SU-DHL-6 (cell line): ENCODE data around the gene ATF6.

ENCODE experiments used
- H2AFZ ChIP-seq: fragments of 200-600 bp; sonication (generic); 2 replicates; pipeline ENCODE4 v1.6.1; 2014; ENCODE audit warnings: low read depth, mild to moderate bottlenecking, moderate library complexity, mixed read lengths, antibody characterized with exemption, low read length; ENCODE audit not compliant: severe bottlenecking
- H3F3A ChIP-seq: fragments of 200-600 bp; shearing (Covaris generic); 2 replicates; pipeline ENCODE4 v1.6.0; 2016; ENCODE audit warnings: antibody characterized with exemption, mild to moderate bottlenecking; ENCODE audit not compliant: insufficient read depth
- H3K27ac ChIP-seq: fragments of 200-600 bp; sonication (generic); 2 replicates; pipeline ENCODE4 v1.5.1; 2016; ENCODE audit warnings: low read depth, mild to moderate bottlenecking, low read length, moderate library complexity, mixed read lengths
- H3K27me3 ChIP-seq: fragments of 200-600 bp; sonication (generic), shearing (Covaris generic); 2 replicates; pipeline ENCODE4 v1.6.0; 2014; ENCODE audit warnings: mild to moderate bottlenecking, low read length
- H3K36me3 ChIP-seq: fragments of 200-600 bp; sonication (generic); 2 replicates; pipeline ENCODE4 v1.6.1; 2014; ENCODE audit warnings: mild to moderate bottlenecking, low read length, mixed read lengths
- H3K4me2 ChIP-seq: fragments of 300-600, 200-600 bp; shearing (Covaris generic), sonication (generic); 2 replicates; pipeline ENCODE4 v1.6.0; 2014; ENCODE audit warnings: low read length, low read depth, mild to moderate bottlenecking; ENCODE audit not compliant: poor library complexity, severe bottlenecking
- H3K4me3 ChIP-seq: fragments of 200-600 bp; sonication (generic); 2 replicates; pipeline ENCODE4 v1.5.1; 2014; ENCODE audit warnings: antibody characterized with exemption, low read length, mild to moderate bottlenecking, mixed read lengths; ENCODE audit not compliant: insufficient read depth, poor library complexity, severe bottlenecking
- H3K79me2 ChIP-seq: fragments of 200-600 bp; sonication (generic); 2 replicates; pipeline ENCODE4 v1.6.1; 2014; ENCODE audit warnings: mild to moderate bottlenecking, low read length, moderate library complexity; ENCODE audit not compliant: insufficient read depth
- H3K9ac ChIP-seq: fragments of 200-600 bp; sonication (generic); 2 replicates; pipeline ENCODE4 v1.7.0; 2014; ENCODE audit warnings: mild to moderate bottlenecking, low read length
- H3K9me2 ChIP-seq: fragments of 200-600 bp; sonication (generic); replicated peaks from 2 replicates; pipeline ENCODE4 v1.6.1; 2014; ENCODE audit warnings: low read length; ENCODE audit not compliant: insufficient read depth
- H3K9me3 ChIP-seq: fragments of 200-600 bp; sonication (generic); 2 replicates; pipeline ENCODE4 v1.6.1; 2014; ENCODE audit warnings: low read length, mixed read lengths; ENCODE audit not compliant: insufficient read depth
- H4K20me1 ChIP-seq: fragments of 200-600 bp; sonication (generic); 2 replicates; pipeline ENCODE4 v1.6.1; 2014; ENCODE audit warnings: low read depth, mild to moderate bottlenecking, antibody characterized with exemption, low read length, moderate library complexity, mixed read lengths
- EZH2phosphoT487 ChIP-seq: fragments of 200-600 bp; sonication (generic), shearing (Covaris generic); conservative IDR thresholded peaks from 2 replicates; pipeline ENCODE4 v1.6.1; 2018; ENCODE audit warnings: mild to moderate bottlenecking, antibody characterized with exemption, low read length, moderate library complexity, mixed read lengths
- TF ChIP-seq, protein P1 (sequence below): fragments of 200-600 bp; sonication (generic); IDR thresholded peaks from one replicate; pipeline ENCODE4 v1.5.1; 2017; ENCODE audit warnings: antibody characterized with exemption, mild to moderate bottlenecking, low read length, moderate library complexity; ENCODE audit not compliant: insufficient read depth, poor library complexity, severe bottlenecking

Gene ATF6

DNA sequence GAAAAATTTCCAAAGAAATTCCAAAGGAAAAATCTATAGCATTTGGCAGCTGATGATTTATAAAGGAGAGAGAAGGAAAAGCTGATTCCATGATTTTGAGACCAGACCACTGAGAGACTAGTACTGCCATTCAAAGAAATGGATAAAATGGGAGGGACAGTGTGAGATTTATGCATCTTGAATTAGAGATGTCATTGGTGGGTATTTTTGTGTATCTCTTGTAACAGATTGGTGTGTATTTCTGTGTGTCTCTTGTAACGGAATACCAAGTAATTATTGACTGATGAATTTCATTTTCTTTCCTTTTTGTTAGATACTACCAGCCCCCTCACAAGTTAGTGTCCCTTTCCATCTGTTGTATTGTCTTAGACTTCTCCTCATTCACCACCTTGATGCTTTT is 155.4 kb downstream of the ATF6 start:
- no peak overlapping the region for H2AFZ ChIP-seq
- H3F3A ChIP-seq = no peaks in the 10 kb centered on the region
- no peaks in the 10 kb centered on the region for H3K79me2 ChIP-seq
- H3K9me2 ChIP-seq = no peaks in the 10 kb centered on the region
- no peak overlapping the region for H3K4me3 ChIP-seq
- no peaks in the 10 kb centered on the region for H3K9me3 ChIP-seq
- no peak overlapping the region for H3K27ac ChIP-seq
- H3K4me2 ChIP-seq = no peak overlapping the region
- no peaks in the 10 kb centered on the region for H4K20me1 ChIP-seq
- H3K9ac ChIP-seq = no peak overlapping the region
- H3K36me3 ChIP-seq = no peaks in the 10 kb centered on the region
- TF ChIP-seq, protein P1, sequence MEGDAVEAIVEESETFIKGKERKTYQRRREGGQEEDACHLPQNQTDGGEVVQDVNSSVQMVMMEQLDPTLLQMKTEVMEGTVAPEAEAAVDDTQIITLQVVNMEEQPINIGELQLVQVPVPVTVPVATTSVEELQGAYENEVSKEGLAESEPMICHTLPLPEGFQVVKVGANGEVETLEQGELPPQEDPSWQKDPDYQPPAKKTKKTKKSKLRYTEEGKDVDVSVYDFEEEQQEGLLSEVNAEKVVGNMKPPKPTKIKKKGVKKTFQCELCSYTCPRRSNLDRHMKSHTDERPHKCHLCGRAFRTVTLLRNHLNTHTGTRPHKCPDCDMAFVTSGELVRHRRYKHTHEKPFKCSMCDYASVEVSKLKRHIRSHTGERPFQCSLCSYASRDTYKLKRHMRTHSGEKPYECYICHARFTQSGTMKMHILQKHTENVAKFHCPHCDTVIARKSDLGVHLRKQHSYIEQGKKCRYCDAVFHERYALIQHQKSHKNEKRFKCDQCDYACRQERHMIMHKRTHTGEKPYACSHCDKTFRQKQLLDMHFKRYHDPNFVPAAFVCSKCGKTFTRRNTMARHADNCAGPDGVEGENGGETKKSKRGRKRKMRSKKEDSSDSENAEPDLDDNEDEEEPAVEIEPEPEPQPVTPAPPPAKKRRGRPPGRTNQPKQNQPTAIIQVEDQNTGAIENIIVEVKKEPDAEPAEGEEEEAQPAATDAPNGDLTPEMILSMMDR = no peak
- no peak for TF ChIP-seq EZH2phosphoT487
- H3K27me3 ChIP-seq = no peaks in the 10 kb centered on the region

DNA sequence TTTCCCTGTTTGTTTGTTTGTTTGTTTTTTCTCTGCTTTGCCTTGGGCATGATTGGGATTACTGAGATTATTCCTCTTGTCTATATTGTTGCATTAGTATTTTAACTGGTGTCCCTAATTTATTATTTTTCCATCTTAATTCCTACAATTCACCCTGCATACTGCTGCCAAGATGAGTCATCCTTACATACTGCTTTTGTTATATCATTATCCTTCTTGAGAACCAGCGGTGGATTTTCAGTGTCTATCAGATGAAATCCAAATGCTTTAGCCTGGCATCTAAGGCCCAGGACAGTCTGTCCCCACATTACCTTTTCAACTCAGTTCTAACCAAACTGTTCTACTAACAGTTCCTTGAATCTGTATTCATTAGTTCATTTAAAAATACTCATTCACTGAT is 155.9 kb downstream of the ATF6 start:
- Histone ChIP-seq H3K4me2 (no peak overlapping the region), H2AFZ (no peak overlapping the region), H3K9me3 (no peaks in the 10 kb centered on the region), H3K9me2 (no peaks in the 10 kb centered on the region), H3K27me3 (no peaks in the 10 kb centered on the region), H3K9ac (no peak overlapping the region), H4K20me1 (no peaks in the 10 kb centered on the region), H3K79me2 (no peaks in the 10 kb centered on the region), H3K36me3 (no peaks in the 10 kb centered on the region), H3K4me3 (no peak overlapping the region), H3K27ac (no peak overlapping the region), H3F3A (no peaks in the 10 kb centered on the region)
- no peak for TF ChIP-seq EZH2phosphoT487
- TF ChIP-seq, protein P1 = no peak

DNA sequence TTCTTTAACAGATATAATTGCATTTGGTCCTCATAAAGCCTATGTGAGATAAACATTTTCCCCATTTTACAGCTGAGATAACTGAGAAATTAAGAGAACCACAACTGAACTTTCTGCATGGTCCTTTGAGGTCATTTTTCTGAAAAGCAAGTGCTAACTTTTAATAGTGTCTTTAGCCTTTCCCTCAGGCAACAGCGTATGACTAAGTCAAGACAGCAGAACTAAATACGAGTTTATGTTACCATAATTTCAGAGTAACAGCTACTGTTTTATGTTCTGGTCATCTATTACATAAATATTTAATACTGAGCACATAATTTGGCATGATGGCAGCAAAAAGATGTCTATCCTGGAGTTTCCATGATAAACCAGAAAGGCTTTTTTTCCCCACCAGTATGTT is 161.9 kb downstream of the ATF6 start:
- H4K20me1 ChIP-seq = no peaks in the 10 kb centered on the region

More for the DNA sequence above, 161.9 kb downstream of the ATF6 start:
- Histone ChIP-seq H3K36me3 (no peaks in the 10 kb centered on the region), H3K9me2 (no peaks in the 10 kb centered on the region), H3K4me3 (no peak overlapping the region), H3K4me2 (no peak overlapping the region), H3F3A (no peaks in the 10 kb centered on the region), H3K9me3 (no peaks in the 10 kb centered on the region), H2AFZ (no peak overlapping the region), H3K27ac (no peak overlapping the region), H3K79me2 (no peaks in the 10 kb centered on the region), H3K27me3 (no peaks in the 10 kb centered on the region), H3K9ac (no peak overlapping the region)
- TF ChIP-seq, protein P1 = no peak
- no peak for TF ChIP-seq EZH2phosphoT487
